Measurements from ENCODE around the gene CDC45.
"Not testable (repeated sequence)": the region's sequence is repeated elsewhere in the genome, so short reads cannot be mapped to it uniquely, and the experiment has no call there.

The CDC45 gene, protein sequence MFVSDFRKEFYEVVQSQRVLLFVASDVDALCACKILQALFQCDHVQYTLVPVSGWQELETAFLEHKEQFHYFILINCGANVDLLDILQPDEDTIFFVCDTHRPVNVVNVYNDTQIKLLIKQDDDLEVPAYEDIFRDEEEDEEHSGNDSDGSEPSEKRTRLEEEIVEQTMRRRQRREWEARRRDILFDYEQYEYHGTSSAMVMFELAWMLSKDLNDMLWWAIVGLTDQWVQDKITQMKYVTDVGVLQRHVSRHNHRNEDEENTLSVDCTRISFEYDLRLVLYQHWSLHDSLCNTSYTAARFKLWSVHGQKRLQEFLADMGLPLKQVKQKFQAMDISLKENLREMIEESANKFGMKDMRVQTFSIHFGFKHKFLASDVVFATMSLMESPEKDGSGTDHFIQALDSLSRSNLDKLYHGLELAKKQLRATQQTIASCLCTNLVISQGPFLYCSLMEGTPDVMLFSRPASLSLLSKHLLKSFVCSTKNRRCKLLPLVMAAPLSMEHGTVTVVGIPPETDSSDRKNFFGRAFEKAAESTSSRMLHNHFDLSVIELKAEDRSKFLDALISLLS

DNA sequence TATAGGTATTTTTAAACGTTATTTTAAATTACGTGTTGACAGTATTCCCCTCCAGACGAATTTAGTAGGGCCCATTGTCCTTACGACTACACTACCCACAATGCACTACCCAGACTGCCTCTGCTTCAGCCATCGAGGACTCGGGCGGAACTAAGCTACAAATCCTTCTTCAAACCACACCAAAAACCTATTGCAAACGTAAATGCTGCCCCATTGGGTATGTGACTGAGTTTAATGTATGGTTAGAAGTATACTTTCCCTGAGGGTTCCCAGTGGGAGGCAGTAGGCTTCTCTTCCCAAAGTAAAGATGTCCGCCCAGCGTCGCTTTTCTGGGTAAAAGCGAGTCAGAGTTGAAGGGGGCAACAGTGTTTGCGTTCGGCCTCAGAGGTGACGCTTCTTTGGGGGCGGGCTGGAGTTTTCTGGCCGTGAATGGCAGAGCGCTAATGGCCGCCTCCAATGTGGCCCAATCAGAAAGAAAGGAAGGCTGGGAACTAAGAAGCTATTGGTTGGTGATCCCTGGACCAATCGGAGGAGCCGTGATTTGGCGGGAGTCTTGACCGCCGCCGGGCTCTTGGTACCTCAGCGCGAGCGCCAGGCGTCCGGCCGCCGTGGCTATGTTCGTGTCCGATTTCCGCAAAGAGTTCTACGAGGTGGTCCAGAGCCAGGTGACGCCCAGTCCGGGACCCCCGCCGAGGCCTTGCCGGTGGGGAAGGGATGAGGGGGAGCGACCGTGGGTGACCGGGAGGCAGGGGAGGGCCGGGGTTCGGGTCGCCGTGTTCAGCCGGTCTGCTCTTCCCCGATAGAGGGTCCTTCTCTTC lies at the start of gene CDC45:
TSS of gene CDC45 (plus strand) at position 566 of the 818 bp plus-strand sequence. CDS start at position 615, 49 bp downstream.
- DNase-seq: peak; percentile 96

DNA sequence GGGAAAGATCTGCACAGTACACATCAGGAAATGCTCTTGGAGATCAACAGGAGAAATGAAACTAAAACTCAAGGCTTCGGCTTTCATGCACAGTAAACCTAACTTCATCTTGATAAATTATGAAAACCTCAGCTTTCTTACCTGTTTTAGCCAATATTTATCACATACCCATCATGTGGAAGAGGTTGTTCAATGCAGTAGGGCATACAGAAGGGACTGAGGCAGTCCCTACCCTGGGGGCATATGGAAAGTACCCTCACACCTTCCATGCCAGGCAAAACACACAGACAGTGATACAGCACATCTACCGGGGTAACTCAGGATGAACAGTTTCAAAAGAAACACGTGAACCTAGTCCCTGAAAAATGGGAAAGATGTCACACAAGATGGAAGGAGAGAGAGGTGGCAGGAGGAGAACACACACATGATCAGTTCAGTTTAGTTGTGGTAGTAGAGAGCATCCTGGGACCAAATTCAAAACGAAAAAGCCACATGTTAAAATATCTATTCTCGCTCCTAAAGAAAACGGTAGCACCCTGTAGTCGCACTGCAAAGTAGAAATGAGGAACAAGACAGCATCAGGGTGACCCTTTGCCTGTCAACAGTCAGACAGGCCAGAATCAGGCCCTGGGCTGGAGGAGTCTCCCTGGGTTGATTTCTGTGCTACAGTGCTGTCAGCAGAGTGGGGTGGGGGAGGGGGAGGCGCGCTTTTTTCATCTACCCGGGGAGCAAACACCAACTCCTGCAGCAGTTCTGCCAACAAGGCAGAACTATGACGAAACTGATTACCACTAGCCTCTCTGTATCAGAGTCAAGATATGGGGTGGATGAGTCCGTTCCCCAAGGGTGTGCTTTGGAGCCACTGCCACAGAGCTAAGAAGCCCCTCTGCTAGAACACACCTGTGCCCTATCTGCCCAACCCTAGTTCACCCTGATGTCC lies 49.5 kb upstream of the CDC45 start:
- DNase-seq: no peak

DNA sequence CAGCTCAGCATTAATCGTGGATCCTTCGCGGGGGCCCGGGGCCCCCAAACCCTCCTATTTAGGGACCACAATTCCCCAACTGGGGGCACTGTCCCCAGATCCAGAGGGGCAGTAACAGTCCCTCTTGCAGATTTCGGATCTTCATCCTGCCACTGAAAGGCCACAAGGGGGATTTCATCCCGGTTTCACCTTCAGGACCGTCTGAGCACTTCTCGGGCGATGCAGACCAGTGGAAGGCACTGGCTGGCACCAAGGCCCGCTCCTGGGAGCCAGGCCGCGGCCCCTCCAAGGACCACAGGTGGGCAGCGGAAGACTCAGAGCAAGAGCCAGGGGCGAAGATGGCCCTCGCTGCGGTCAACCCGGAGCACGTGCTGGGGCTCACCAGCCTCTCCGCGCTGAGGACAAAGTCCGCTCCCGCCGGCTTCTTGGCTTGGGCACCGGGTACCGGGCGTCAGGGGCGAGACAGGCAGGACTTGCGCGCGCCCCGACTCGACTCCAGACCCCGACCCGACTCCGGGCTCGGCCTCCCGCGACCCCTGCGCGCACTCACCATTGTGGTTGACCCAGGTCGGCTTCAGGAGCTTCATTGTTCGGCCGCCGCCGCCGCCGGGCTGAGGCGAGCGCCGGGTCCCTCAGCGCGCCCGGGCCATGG lies 48.7 kb upstream of the CDC45 start:
- no peak for DNase-seq

DNA sequence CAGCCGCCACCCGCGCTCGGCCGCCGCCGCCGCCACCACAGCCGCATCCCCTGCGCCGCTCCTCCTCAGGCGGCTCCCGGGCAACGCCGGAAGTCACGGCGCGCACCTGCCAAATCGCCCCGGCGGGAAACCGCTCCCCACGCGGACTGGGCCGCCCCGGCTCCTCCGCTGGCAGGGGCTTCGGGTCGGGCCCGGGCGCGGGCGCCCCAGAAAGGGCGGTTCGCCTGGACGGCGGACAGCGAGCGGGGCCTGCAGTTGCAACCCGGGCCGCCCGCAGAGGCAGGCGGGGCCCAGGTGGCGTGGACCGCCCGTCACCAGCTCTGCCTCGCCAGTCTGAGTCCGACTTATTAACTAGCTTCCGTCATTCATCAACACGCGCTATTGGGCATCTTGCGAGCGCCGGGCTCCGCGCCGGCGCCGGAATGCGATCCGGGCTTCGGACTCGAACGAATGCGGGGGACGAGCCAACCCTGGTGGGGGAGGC lies 48.0 kb upstream of the CDC45 start, which contains the start of gene HIRA:
TSS of gene HIRA (minus strand) at position 85 of the 484 bp plus-strand sequence. CDS start 257 bp downstream, outside the sequence.
- DNase-seq: peak; percentile 77

DNA sequence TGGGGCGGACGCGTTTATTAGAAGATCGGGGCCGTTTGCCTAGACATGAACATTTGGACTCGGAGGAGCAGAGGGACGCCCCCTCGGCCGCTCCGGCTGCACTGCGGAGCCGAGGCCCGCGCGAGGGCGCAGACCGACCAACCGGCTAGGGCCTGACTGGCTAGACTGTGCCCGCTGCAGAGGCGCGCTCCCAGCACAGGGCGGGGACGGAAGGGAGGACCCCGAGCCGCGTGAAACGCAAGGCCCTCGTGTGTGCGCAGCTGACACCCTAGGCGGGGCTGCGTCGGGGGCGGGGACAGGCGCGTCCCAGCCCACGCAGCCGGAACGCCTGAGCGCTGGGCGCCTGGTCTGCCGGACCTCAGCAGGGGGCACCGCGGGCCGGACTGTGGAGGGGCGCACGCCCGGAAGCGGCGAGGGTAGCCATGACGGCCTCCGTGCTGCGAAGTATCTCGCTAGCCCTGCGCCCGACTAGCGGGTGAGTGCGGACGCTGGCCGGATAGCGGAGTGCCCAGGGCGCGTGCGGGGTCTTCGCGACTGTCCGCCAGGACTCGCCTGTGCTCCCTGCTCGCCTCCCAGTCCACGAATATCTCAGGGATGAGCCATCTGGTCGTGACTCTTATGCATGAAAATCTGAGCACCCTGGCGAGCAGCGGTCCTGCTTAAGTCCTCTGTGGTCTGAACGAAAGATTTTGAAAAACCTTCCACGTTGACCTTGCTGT lies 47.4 kb upstream of the CDC45 start, which contains the start of gene MRPL40:
TSS of gene MRPL40 (plus strand) at position 413 of the 719 bp plus-strand sequence. CDS start at position 423, 10 bp downstream.
- DNase-seq: peak; percentile 91

DNA sequence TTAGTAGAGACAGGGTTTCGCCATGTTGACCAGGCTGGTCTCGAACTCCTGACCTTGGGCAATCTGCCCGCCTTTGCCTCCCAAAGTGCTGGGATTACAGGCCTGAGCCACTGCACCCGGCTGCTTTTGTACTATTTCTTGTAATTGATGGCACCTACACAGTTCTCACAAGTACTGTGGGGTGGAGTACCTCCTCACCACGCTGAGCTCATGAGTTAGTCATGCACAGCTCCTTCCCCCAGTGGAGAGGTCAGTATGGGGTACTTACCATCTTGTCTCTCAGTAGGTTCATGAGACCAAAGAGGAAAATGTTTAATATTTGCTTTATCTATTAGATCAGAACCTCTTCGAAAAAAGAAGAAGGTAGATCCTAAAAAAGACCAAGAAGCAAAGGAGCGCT lies 45.3 kb upstream of the CDC45 start:
- DNase-seq: no peak

DNA sequence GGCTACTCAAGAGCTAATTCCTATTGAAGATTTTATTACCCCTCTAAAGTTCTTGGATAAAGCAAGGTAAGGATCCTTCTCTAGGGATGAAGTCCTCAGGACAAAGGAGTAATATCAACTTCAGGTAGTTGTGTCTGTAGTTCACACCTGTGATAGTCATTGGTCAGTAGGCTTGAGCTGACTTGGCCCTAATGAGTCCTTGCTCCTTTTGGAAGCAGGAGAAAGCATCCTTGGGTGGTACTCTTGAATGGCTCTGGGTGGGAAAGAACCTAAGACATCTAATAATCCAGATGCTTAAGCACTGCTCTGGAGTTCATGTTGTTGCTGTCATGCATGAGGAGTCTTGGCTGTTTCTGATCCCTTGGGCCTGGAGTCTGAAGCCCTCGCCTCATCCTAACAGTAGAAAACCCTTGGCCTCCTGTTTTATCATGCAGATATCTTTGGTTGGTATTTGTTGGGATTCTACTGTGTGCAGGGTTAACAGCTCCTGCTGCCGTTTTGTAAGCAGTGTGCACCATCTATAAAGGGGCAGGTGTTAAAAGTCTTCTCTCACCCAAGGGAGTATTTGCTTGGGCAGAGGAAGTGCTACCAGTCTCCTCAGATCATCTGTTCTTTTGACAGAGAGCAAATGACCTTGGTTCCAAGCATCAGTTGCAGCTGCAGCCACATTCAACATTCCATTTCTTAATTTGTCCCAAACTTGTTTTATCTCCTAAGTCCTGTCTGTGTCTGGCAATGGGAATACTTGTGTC lies 44.7 kb upstream of the CDC45 start:
- no peak for DNase-seq

DNA sequence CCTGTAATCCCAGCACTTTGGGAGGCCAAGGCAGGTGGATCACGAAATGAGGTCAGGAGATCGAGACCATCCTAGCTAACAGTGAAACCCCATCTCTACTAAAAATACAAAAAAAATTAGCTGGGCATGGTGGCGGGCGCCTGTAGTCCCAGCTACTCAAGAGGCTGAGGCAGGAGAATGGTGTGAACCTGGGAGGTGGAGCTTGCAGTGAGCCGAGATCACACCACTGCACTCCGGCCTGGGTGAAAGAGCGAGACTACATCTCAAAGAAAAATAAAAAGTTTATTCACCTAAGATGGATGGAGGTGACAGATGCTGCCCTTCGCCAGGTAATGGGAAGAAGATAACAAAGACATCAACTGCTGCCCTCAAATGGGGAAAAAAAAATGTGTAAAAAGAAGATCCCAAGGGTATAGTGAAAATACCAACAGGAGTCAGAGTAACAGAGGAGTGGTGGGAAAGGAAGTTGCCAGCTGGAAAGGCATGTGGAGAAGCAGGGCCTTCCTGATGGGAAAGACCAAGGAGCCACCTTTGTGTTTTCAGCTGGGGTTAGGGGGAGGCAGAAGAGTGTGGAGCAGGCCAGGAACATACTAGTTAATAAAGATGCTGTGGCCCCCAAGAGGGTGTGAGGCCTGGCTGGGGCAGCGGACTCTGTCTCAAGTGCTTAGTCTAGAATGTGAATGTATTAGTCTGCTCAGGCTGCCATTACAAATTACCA lies 43.1 kb upstream of the CDC45 start:
- DNase-seq: peak; percentile 70

DNA sequence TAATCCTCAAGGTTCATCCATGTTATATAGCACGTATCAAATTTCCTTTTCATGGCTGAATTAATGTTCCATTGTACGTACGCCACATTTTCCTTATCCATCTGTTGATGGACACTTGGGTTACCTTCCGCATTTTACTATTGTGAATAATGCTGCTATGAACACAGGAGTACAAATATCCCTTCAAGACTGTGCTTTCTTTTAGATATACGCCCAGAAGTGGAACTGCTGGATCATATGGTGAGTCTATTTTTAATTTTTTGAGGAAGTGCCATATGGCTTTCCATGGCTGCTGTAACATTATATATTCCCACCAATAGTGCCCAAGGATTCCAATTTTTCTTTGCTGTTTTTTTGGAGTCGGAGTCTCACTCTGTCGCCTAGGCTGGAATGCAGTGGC lies 41.4 kb upstream of the CDC45 start:
- peak; percentile 67 for DNase-seq

DNA sequence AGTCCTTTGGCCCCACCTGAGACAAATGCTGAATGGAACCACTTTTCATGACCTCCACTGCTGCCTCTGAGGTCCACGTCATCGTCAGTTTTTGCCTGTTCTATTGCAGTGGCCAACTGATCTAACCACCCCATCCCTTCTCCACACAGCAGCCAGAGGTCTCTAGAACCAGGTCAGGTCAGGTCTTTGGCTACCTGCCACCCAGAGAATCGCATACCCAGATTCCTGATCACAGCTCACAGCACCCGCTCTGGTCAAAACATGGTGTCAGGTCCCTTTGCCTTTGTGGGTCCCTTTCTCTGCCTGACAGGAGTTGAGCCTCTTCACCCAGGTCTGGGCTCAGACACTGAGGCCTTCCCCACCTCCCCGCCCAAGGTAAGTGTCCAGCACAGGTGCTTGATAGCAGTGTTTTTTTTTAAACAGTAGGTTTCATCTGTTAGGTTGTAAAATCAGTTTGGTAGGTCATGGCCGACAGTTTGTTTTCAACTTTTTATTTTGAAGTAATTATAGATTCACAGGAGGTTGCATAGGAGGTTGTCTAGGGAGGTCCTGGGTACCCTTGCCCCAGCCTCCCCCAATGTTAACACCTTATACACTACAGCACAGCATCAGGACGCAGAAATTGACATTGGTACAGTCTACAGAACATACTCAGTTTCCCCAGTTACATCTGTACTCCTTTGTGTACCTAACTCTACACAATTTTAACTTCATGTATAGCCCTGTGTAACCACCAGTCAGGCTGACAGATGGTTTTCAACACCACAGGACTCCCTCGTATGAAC lies 39.1 kb upstream of the CDC45 start:
- no peak for DNase-seq

DNA sequence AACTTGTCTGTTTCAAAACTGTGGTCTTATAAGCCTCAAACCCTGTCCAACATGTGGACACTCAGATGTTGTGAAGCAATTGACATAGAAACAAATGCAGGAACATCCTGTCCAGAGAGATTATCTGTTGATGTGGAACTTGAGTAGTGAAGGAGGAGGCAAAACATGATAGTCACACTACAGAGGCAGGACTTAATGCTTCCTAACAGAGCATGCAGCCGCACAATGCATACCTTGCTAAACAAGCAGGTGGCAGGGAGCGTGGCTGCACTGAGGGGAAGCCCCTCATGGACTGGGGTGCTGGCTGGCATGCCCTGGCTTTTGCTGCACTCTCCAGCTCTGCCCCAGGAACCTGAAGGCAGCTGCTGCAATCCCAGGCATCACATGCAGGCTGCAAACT lies 37.6 kb upstream of the CDC45 start:
- no peak for DNase-seq

DNA sequence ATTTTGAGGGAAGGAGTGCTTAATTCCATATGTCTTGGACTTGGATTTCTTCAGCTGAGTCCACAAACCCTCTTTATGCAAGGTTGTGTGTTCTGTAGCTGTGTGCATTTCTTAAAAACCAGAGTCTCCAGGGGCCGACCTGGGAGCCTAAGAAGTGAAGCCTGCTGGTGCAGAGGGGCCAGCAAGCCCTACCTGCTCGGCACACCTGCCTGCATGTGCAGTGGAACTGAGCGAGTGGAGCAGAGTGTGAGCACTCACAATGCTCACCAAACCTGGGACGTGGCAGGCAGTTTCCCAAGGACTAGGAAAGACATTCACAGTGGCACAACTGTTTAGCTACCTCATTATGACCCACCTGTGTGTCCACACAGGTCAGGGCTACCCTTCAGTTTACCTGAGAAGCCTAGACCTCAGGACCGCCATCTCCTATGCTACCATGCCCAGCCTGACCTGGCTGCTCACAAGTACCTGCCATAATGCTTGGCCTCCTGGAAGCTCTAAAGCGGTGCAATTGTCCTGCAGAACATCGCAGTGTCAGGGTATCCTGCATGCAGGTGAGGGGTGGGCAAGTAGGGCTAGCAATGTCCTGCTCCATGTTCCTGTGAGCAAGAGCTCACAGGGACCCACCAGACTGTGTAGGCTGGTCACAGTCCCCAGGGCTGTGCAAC lies 36.0 kb upstream of the CDC45 start:
- DNase-seq: no peak

DNA sequence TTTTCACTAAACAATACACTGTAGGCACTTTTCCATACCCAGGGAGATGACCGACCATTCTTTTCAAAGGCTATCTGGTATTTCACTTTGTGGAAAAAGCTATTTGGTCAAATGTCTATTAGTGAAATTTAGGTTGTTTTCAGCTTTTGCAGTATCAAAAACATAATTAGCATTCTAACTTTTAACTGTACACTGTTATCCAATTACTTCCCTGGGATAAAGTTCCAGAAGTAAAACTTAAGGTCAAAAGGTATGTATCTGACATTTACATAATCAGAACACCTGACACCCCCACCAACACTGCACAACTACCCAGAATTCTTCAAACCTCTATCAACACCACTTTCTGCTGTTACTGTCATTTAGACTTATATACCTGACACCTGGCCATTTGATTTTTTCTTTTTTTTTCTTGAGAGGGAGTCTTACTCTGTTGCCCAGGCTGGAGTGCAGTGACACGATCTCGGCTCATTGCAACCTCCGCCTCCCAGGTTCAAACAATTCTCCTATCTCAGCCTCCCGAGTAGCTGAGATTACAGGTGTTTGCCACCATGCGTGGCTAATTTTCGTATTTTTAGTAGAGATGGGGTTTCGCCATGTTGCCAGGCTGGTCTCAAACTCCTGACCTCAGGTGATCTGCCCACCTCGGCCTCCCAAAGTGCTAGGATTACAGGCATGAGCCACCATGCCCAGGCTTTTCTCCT lies 34.3 kb upstream of the CDC45 start:
- not testable (repeated sequence) for DNase-seq

DNA sequence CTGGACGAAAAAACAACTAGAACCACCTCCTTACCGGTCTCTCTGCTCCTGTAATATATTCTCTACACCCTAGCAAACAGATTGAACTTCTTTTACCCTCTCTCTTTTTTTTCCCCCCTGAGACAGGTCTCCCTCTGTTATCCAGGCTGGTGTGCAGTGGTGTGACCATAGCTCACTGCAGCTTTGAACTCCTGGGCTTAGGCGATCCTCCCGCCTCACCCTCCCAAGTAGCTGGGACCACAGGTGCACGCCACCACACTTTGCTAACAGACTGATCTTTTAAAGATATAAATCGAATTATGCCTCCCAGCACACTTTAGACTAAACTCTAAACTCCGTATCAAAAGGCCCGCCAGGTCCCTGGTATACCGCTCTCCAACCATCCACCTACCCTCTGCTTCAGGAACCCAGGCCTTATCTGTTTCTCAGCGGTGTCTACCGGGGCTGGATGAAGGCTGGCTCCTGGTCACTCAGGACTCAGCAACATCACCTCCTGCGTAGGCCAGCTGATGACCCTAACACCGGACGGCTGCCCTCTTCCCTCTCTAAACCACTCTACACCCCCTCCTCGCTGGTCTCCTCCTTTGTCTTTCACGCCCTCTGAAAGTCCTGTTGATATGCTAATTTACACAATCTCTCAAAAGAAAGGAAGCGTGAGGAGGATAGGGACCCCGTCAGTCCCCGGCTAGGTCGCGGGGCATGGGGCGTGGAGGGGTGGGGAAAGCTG lies 33.0 kb upstream of the CDC45 start:
- no peak for DNase-seq

DNA sequence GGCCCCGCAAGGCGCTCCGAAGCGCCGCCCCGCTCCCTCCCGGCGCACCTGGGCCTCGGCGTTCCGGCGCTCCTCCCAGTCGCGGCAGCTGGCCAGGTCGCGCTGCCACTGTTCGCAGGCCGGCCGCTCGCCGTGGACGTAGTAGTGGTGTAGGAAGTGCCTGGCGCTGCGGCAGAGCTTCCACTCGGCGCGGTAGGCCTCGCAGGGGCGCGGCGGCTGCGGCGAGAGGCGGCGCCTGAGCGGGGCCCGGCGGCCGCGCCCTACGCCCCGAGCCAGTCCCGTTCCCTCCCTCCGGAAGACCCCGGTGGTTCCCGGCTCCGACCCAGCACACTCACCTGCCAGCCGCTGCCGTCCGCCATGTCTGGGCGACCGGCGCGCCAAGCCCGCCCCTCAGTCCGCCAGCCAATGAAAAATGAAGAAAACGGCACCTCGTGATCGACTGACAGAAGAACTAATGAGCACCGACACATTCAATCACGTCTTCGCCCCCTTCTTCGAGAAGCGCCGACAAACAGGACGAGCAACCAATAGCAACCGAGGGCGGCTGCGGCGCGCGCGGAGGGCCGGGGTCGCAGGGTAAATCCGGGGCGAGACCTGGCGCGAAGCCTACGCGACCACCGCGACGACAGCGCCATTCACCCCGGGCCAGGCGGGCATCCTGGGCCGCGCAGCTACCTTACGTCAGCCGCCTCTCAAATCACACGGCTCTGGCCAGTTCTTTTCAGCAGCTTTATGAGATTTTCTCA lies 32.2 kb upstream of the CDC45 start, which contains the start of gene C22orf39:
TSS of gene C22orf39 (minus strand) at position 382 of the 746 bp plus-strand sequence. CDS start at position 359, 23 bp downstream.
- DNase-seq: peak; percentile 94
